Parathyroid adenoma (tissue), 2 donors: ENCODE measurements around the gene RNF39.

Experiments
- H2AFZ ChIP-seq: fragments of 300-600 bp; sonication (generic); one replicate; pipeline ENCODE4 v1.7.0; 2017; ENCODE audit warnings: antibody characterized with exemption, mild to moderate bottlenecking
- H3K27ac ChIP-seq: fragments of 300-600 bp; sonication (generic); one replicate; pipeline ENCODE4 v1.7.0; 2017
- H3K27me3 ChIP-seq: fragments of 300-600 bp; sonication (generic); one replicate; pipeline ENCODE4 v1.7.0; 2017; ENCODE audit warnings: low read length; ENCODE audit not compliant: control insufficient read depth, insufficient read depth
- H3K36me3 ChIP-seq: fragments of 300-600 bp; sonication (generic); one replicate; pipeline ENCODE4 v1.7.0; 2017; ENCODE audit warnings: low read length; ENCODE audit not compliant: control insufficient read depth, insufficient read depth
- H3K4me1 ChIP-seq: fragments of 300-600 bp; sonication (generic); one replicate; pipeline ENCODE4 v1.7.0; 2017; ENCODE audit warnings: control low read depth
- H3K4me2 ChIP-seq: fragments of 300-600 bp; sonication (generic); one replicate; pipeline ENCODE4 v1.7.0; 2017; ENCODE audit warnings: low read length
- H3K4me3 ChIP-seq: fragments of 300-600 bp; sonication (generic); one replicate; pipeline ENCODE4 v1.7.0; 2017; ENCODE audit warnings: low read depth, low read length
- H3K79me2 ChIP-seq: fragments of 300-600 bp; sonication (generic); one replicate; pipeline ENCODE4 v1.7.0; 2017; ENCODE audit warnings: control low read depth
- H3K9ac ChIP-seq: fragments of 300-600 bp; sonication (generic); one replicate; pipeline ENCODE4 v1.7.0; 2017; ENCODE audit warnings: mild to moderate bottlenecking
- H3K9me3 ChIP-seq: fragments of 300-600 bp; sonication (generic); one replicate; pipeline ENCODE4 v1.7.0; 2017; ENCODE audit warnings: low read length; ENCODE audit not compliant: control insufficient read depth
- TF ChIP-seq, protein P1 (sequence below): fragments of 300-600 bp; sonication (generic); IDR thresholded peaks from one replicate; pipeline ENCODE4 v1.7.0; 2017; ENCODE audit warnings: antibody characterized with exemption, mild to moderate bottlenecking
- donor health status: primary hyperparathyroidism.

RNF39 gene

DNA sequence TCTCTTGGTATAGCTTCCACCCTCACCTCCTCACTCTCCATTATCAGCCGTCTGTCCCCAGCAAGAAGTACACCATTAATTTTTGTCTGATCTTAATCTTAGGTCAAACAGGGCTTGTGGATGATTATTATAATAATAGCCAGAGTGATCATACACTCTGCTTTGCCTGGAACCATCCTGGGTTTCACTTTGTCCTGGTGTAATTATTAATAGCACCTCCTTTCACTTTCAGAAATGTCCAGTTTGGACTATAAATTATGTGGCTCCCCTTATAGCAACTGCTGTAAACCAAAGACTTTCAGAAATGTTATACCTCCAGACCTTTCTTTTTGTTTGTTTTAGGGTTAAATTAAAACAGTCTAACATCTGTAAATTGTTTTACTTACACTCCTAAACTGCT lies 38.3 kb upstream of the RNF39 start:
- Histone ChIP-seq H3K27me3 (no peaks in the 10 kb centered on the region), H3K4me1 (no peaks in the 10 kb centered on the region), H3K4me2 (no peak overlapping the region), H3K4me3 (no peak overlapping the region), H3K9me3 (no peaks in the 10 kb centered on the region), H3K36me3 (no peaks in the 10 kb centered on the region), H3K27ac (no peak overlapping the region), H3K79me2 (no peaks in the 10 kb centered on the region), H2AFZ (no peak overlapping the region), H3K9ac (no peak overlapping the region)
- TF ChIP-seq, protein P1, sequence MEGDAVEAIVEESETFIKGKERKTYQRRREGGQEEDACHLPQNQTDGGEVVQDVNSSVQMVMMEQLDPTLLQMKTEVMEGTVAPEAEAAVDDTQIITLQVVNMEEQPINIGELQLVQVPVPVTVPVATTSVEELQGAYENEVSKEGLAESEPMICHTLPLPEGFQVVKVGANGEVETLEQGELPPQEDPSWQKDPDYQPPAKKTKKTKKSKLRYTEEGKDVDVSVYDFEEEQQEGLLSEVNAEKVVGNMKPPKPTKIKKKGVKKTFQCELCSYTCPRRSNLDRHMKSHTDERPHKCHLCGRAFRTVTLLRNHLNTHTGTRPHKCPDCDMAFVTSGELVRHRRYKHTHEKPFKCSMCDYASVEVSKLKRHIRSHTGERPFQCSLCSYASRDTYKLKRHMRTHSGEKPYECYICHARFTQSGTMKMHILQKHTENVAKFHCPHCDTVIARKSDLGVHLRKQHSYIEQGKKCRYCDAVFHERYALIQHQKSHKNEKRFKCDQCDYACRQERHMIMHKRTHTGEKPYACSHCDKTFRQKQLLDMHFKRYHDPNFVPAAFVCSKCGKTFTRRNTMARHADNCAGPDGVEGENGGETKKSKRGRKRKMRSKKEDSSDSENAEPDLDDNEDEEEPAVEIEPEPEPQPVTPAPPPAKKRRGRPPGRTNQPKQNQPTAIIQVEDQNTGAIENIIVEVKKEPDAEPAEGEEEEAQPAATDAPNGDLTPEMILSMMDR: no peak

- H2AFZ ChIP-seq: no peak within 1 kb of the TSS
- H3K27me3 ChIP-seq: no peaks in the 10 kb centered on the region
- H3K9me3 ChIP-seq: no peaks in the 10 kb centered on the region
- H3K79me2 ChIP-seq: no peaks in the 10 kb centered on the region
- no peak within 1 kb of the TSS for H3K27ac ChIP-seq
- no peak within 1 kb of the TSS for H3K4me2 ChIP-seq
- H3K36me3 ChIP-seq: no peaks in the 10 kb centered on the region
- TF ChIP-seq, protein P1: no peak
- H3K9ac ChIP-seq: no peak within 1 kb of the TSS
- no peak within 1 kb of the TSS for H3K4me3 ChIP-seq
- no peaks in the 10 kb centered on the region for H3K4me1 ChIP-seq
These were observed 37.6 kb upstream of the RNF39 start, which contains the start of gene TRIM31 for GRCh38 chr6:30113003-30113759. TRIM31 (minus strand) TSS chr6:30113090; CDS start chr6:30112805, 285 bp downstream.

- Histone ChIP-seq H3K4me3 (no peak overlapping the region), H3K4me1 (no peaks in the 10 kb centered on the region), H3K79me2 (no peaks in the 10 kb centered on the region), H3K9ac (no peak overlapping the region), H3K27me3 (no peaks in the 10 kb centered on the region), H3K36me3 (no peaks in the 10 kb centered on the region), H3K27ac (no peak overlapping the region), H3K4me2 (no peak overlapping the region), H2AFZ (no peak overlapping the region), H3K9me3 (no peaks in the 10 kb centered on the region)
- TF ChIP-seq, protein P1: no peak
These were observed 36.9 kb upstream of the RNF39 start for GRCh38 chr6:30112402-30112994.

- no peaks in the 10 kb centered on the region for H3K27me3 ChIP-seq
- no peak overlapping the region for H3K4me3 ChIP-seq
- no peaks in the 10 kb centered on the region for H3K36me3 ChIP-seq
- H3K27ac ChIP-seq: no peak overlapping the region
- H3K4me1 ChIP-seq: no peaks in the 10 kb centered on the region
- H2AFZ ChIP-seq: no peak overlapping the region
- no peaks in the 10 kb centered on the region for H3K79me2 ChIP-seq
- H3K9ac ChIP-seq: no peak overlapping the region
- H3K9me3 ChIP-seq: no peaks in the 10 kb centered on the region
- no peak overlapping the region for H3K4me2 ChIP-seq
- TF ChIP-seq, protein P1: no peak
These were observed 35.8 kb upstream of the RNF39 start for GRCh38 chr6:30111266-30111856.
